HCT116 (cell line): ENCODE measurements around the gene TAF11L4. TPM values are rescaled to one million over a fixed set of nuclear protein-coding genes. Genes with fewer than 3 reads are reported as not detected.

Source experiments
- ATAC-seq: fragments of 200-7000 bp; cut with Tn5 transposase; 2 replicates; pipeline ENCODE4 v1.9.1; 2020; ENCODE audit warnings: mild to moderate bottlenecking, moderate library complexity
- BruUV-seq: library from RNA; stranded (reverse); fragments of 400-500 nt; replicated peaks from 2 replicates; lab custom pipeline; 2021; lab: Mats Ljungman, UMichigan
- CTCF ChIA-PET: fragments of 300-600 bp; sonication (Branson Sonifier 250); formaldehyde crosslinking; loops from one replicate; lab custom pipeline; 2021; ENCODE audit warnings: antibody characterized with exemption; lab: Charles Lee
- POLR2A ChIA-PET: fragments of 300-600, 350-600 bp; sonication (Branson Sonifier 250); formaldehyde crosslinking; loops from one replicate; lab custom pipeline; 2021; ENCODE audit warnings: antibody characterized with exemption; lab: Charles Lee
- RAD21 ChIA-PET, 2 experiments: fragments of 300-600 bp; sonication (Branson Sonifier 250); formaldehyde crosslinking; loops; one replicate each; lab custom pipeline; 2023; ENCODE audit warnings: low total read pairs in 2 of 2; ENCODE audit not compliant: uncharacterized antibody in 2 of 2, unreplicated experiment in 2 of 2, low non-redundant PET in 1 of 2; lab: Charles Lee
- DNase-seq: peaks from one replicate; pipeline ENCODE4 v3.0.0-alpha.2; 2010; ENCODE audit warnings: low read depth, low spot score
- H2AFZ ChIP-seq: fragments of 200-600 bp; shearing (Covaris generic), sonication (generic); 2 replicates; pipeline ENCODE4 v1.6.1; 2017; ENCODE audit warnings: low read depth, mixed run types, mixed read lengths, antibody characterized with exemption, low read length; ENCODE audit not compliant: poor library complexity, severe bottlenecking
- H3K27ac ChIP-seq: 2 replicates; pipeline ENCODE4 v1.5.1; 2012; ENCODE audit warnings: low read depth, low read length
- H3K27me3 ChIP-seq: fragments of 200-600 bp; sonication (generic); 2 replicates; pipeline ENCODE4 v1.6.1; 2016; ENCODE audit warnings: mixed run types, low read length, mixed read lengths; ENCODE audit not compliant: insufficient read depth
- H3K36me3 ChIP-seq, 2 experiments: fragments of 200-500 bp in 1 of 2; fragments of 200-600 bp in 1 of 2; sonication (Bioruptor generic) in 1 of 2; sonication (generic) in 1 of 2; 2 replicates each; pipeline versions ENCODE4 v1.5.1 to v1.6.1; 2014 to 2016; ENCODE audit warnings: low read length in 2 of 2, inconsistent platforms in 1 of 2, mixed read lengths in 1 of 2, mixed run types in 1 of 2; ENCODE audit not compliant: insufficient read depth in 2 of 2, control insufficient read depth in 1 of 2
- H3K4me1 ChIP-seq, 2 experiments: fragments of 200-600 bp in 1 of 2; sonication (generic) in 1 of 2; 2 replicates each; pipeline versions ENCODE4 v1.5.1 to v1.6.1; 2012 to 2017; ENCODE audit warnings: low read length in 2 of 2, inconsistent platforms in 1 of 2, mild to moderate bottlenecking in 1 of 2, mixed read lengths in 1 of 2, mixed run types in 1 of 2, moderate library complexity in 1 of 2; ENCODE audit not compliant: insufficient read depth in 2 of 2, control insufficient read depth in 1 of 2
- H3K4me2 ChIP-seq: fragments of 200-600 bp; sonication (generic); 2 replicates; pipeline ENCODE4 v1.6.1; 2017; ENCODE audit warnings: mixed run types, low read length, mixed read lengths
- H3K4me3 ChIP-seq, 2 experiments: fragments of 200-600 bp in 1 of 2; sonication (generic) in 1 of 2; replicated peaks in 1 of 2; 2 replicates each; pipeline ENCODE4 v1.5.1; 2011 to 2016; ENCODE audit warnings: low read length in 2 of 2, control low read depth in 1 of 2, low read depth in 1 of 2, mild to moderate bottlenecking in 1 of 2, mixed read lengths in 1 of 2, mixed run types in 1 of 2
- H3K79me2 ChIP-seq: fragments of 200-600 bp; sonication (generic); 2 replicates; pipeline ENCODE4 v1.6.1; 2017; ENCODE audit warnings: mild to moderate bottlenecking, mixed run types, low read length, moderate library complexity, mixed read lengths; ENCODE audit not compliant: insufficient read depth
- H3K9ac ChIP-seq: fragments of 200-600 bp; sonication (generic); 2 replicates; pipeline ENCODE4 v1.6.1; 2016; ENCODE audit warnings: low read length, mixed read lengths
- H3K9me2 ChIP-seq: fragments of 200-600 bp; sonication (generic), shearing (Covaris generic); 2 replicates; pipeline ENCODE4 v1.6.1; 2017; ENCODE audit warnings: mixed run types, mild to moderate bottlenecking, moderate library complexity; ENCODE audit not compliant: insufficient read depth
- H3K9me3 ChIP-seq, 2 experiments: fragments of 200-500 bp in 1 of 2; fragments of 200-600 bp in 1 of 2; sonication (Bioruptor generic) in 1 of 2; sonication (generic) in 1 of 2; 2 replicates each; pipeline ENCODE4 v1.6.1; 2014 to 2017; ENCODE audit warnings: low read length in 2 of 2, mixed read lengths in 2 of 2, inconsistent platforms in 1 of 2, low read depth in 1 of 2, mild to moderate bottlenecking in 1 of 2, mixed run types in 1 of 2, moderate library complexity in 1 of 2; ENCODE audit not compliant: control insufficient read depth in 1 of 2, insufficient read depth in 1 of 2
- H4K20me1 ChIP-seq: fragments of 200-600 bp; sonication (generic), shearing (Covaris generic); 2 replicates; pipeline ENCODE4 v1.6.1; 2017; ENCODE audit warnings: mixed run types, mild to moderate bottlenecking, moderate library complexity; ENCODE audit not compliant: insufficient read depth
- CBX3 ChIP-seq: IDR thresholded peaks from 2 replicates; pipeline ENCODE4 v1.6.1; 2012; ENCODE audit warnings: low read depth
- CEBPB ChIP-seq: IDR thresholded peaks from 2 replicates; pipeline ENCODE4 v1.6.1; 2012; ENCODE audit warnings: low read depth
- EGR1 ChIP-seq: IDR thresholded peaks from 2 replicates; pipeline ENCODE4 v1.6.1; 2012; ENCODE audit warnings: low read depth
- ELF1 ChIP-seq: IDR thresholded peaks from 2 replicates; pipeline ENCODE4 v1.6.1; 2012; ENCODE audit warnings: low read depth, borderline replicate concordance
- EZH2phosphoT487 ChIP-seq: fragments of 200-600 bp; IDR thresholded peaks from 2 replicates; pipeline ENCODE4 v1.6.1; 2018; ENCODE audit warnings: antibody characterized with exemption, borderline replicate concordance
- FOSL1 ChIP-seq: IDR thresholded peaks from 2 replicates; pipeline ENCODE4 v1.6.1; 2012; ENCODE audit warnings: low read depth
- JUND ChIP-seq: IDR thresholded peaks from 2 replicates; pipeline ENCODE4 v1.6.1; 2012
- POLR2A ChIP-seq: IDR thresholded peaks from 2 replicates; pipeline ENCODE4 v1.7.0; 2011; ENCODE audit warnings: borderline replicate concordance; ENCODE audit not compliant: insufficient read depth, insufficient read length; ENCODE audit errors: extremely low read depth
- POLR2AphosphoS5 ChIP-seq: IDR thresholded peaks from 2 replicates; pipeline ENCODE4 v1.6.1; 2011; ENCODE audit warnings: mild to moderate bottlenecking, low read depth, low read length, moderate library complexity
- RAD21 ChIP-seq: IDR thresholded peaks from 2 replicates; pipeline ENCODE4 v1.6.1; 2012; ENCODE audit warnings: low read depth, mild to moderate bottlenecking
- YY1 ChIP-seq: IDR thresholded peaks from 2 replicates; pipeline ENCODE4 v1.6.1; 2011; ENCODE audit warnings: low read length, low read depth, moderate library complexity, mild to moderate bottlenecking; ENCODE audit not compliant: insufficient replicate concordance; ENCODE audit errors: extremely low read depth
- ZNF274 ChIP-seq: fragments of 200-500 bp; sonication (Bioruptor generic); IDR thresholded peaks from 2 replicates; pipeline ENCODE4 v1.6.1; 2014; ENCODE audit warnings: mild to moderate bottlenecking, low read depth, low read length, inconsistent platforms
- intact Hi-C: fragments of 100-400 bp; cut with micrococcal nuclease; formaldehyde crosslinking; loops from 2 replicates; pipeline ENCODE4 v1.10.0; 2022
- total RNA-seq: library from RNA; stranded (reverse); gene quantifications from one replicate; pipeline ENCODE4 v1.2.1, GENCODE V29; 2021; ENCODE audit not compliant: unreplicated experiment
- TF ChIP-seq, protein P1 (sequence below): IDR thresholded peaks from 2 replicates; pipeline ENCODE4 v1.6.1; 2012
- TF ChIP-seq, protein P2 (sequence below): IDR thresholded peaks from 2 replicates; pipeline ENCODE4 v1.6.1; 2012; ENCODE audit warnings: low read depth
- TF ChIP-seq, protein P3 (sequence below): IDR thresholded peaks from 2 replicates; pipeline ENCODE4 v1.6.1; 2011; ENCODE audit warnings: mild to moderate bottlenecking, low read length, moderate library complexity; ENCODE audit not compliant: insufficient replicate concordance; ENCODE audit errors: extremely low read depth
- TF ChIP-seq, protein P4 (sequence below): IDR thresholded peaks from 2 replicates; pipeline ENCODE4 v1.6.1; 2012

TAF11L4 gene
- total RNA-seq, 1 experiment from 2014 or later, result not detected

DNA sequence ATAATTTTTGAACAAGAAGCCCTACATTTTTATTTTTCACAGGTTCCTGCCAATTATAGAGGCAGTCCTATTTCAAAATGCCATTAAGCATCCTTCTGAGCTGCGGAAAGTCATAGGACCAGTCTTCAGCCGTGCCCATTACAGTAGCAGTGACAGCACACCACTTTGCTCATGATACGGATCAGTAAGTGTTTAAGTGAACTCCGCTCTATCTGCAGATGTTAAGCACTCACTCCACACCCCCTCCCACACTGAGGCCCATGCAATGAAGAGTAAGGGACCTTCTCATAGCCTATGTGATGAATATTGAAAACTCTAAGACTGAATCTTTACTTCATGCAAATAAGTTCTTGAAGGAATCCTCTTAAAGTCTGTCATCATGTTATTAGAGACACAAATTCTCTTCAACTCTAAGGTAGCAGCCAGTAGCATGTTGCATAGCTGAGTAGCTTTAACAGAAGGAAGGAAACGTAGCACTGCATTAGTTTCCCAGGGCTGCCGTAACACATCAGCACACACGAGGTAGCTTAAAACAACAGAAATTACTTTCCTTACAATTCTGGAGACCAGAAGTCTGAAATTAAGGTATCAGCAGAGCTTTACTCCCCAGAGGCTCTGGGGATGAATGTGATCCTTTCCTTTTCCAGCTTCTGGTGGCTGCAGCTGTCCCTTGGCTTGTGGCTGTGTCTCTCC, 43.9 kb upstream of the TAF11L4 start:
- no peaks in the 10 kb centered on the region for H3K27me3 ChIP-seq
- H3K4me1 ChIP-seq, result no peaks in the 10 kb centered on the region
- H3K79me2 ChIP-seq, result no peaks in the 10 kb centered on the region
- TF ChIP-seq POLR2A (no peak), ZNF274 (no peak), EGR1 (no peak), EZH2phosphoT487 (no peak), JUND (no peak), FOSL1 (no peak), RAD21 (no peak), YY1 (no peak), CBX3 (no peak), CEBPB (no peak), ELF1 (no peak), POLR2AphosphoS5 (no peak)
- TF ChIP-seq, protein P1, sequence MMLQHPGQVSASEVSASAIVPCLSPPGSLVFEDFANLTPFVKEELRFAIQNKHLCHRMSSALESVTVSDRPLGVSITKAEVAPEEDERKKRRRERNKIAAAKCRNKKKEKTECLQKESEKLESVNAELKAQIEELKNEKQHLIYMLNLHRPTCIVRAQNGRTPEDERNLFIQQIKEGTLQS, result no peak
- TF ChIP-seq, protein P2, sequence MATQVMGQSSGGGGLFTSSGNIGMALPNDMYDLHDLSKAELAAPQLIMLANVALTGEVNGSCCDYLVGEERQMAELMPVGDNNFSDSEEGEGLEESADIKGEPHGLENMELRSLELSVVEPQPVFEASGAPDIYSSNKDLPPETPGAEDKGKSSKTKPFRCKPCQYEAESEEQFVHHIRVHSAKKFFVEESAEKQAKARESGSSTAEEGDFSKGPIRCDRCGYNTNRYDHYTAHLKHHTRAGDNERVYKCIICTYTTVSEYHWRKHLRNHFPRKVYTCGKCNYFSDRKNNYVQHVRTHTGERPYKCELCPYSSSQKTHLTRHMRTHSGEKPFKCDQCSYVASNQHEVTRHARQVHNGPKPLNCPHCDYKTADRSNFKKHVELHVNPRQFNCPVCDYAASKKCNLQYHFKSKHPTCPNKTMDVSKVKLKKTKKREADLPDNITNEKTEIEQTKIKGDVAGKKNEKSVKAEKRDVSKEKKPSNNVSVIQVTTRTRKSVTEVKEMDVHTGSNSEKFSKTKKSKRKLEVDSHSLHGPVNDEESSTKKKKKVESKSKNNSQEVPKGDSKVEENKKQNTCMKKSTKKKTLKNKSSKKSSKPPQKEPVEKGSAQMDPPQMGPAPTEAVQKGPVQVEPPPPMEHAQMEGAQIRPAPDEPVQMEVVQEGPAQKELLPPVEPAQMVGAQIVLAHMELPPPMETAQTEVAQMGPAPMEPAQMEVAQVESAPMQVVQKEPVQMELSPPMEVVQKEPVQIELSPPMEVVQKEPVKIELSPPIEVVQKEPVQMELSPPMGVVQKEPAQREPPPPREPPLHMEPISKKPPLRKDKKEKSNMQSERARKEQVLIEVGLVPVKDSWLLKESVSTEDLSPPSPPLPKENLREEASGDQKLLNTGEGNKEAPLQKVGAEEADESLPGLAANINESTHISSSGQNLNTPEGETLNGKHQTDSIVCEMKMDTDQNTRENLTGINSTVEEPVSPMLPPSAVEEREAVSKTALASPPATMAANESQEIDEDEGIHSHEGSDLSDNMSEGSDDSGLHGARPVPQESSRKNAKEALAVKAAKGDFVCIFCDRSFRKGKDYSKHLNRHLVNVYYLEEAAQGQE, result no peak
- TF ChIP-seq, protein P3, sequence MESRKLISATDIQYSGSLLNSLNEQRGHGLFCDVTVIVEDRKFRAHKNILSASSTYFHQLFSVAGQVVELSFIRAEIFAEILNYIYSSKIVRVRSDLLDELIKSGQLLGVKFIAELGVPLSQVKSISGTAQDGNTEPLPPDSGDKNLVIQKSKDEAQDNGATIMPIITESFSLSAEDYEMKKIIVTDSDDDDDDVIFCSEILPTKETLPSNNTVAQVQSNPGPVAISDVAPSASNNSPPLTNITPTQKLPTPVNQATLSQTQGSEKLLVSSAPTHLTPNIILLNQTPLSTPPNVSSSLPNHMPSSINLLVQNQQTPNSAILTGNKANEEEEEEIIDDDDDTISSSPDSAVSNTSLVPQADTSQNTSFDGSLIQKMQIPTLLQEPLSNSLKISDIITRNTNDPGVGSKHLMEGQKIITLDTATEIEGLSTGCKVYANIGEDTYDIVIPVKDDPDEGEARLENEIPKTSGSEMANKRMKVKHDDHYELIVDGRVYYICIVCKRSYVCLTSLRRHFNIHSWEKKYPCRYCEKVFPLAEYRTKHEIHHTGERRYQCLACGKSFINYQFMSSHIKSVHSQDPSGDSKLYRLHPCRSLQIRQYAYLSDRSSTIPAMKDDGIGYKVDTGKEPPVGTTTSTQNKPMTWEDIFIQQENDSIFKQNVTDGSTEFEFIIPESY, result no peak
- TF ChIP-seq, protein P4, sequence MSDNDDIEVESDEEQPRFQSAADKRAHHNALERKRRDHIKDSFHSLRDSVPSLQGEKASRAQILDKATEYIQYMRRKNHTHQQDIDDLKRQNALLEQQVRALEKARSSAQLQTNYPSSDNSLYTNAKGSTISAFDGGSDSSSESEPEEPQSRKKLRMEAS, result no peak
- no TSS peak for BruUV-seq
- H3K9ac ChIP-seq, result no peak overlapping the region
- H3K9me2 ChIP-seq, result no peaks in the 10 kb centered on the region
- H4K20me1 ChIP-seq, result no peaks in the 10 kb centered on the region
- POLR2A ChIA-PET, result no interaction called here
- no peak overlapping the region for H3K27ac ChIP-seq
- CTCF ChIA-PET, result no interaction called here
- RAD21 ChIA-PET, result no interaction called here
- no peak overlapping the region for H3K4me2 ChIP-seq
- DNase-seq (no peak), ATAC-seq (no peak)
- H3K36me3 ChIP-seq, result no peaks in the 10 kb centered on the region
- H3K9me3 ChIP-seq, result no peaks in the 10 kb centered on the region; a peak in 1 of 4 replicates
- intact Hi-C loops, result no loop called here
- no peak overlapping the region for H3K4me3 ChIP-seq
- no peak overlapping the region for H2AFZ ChIP-seq
